H1 (cell line): ENCODE data around the gene SBNO2. TPM values are rescaled to one million over a fixed set of nuclear protein-coding genes. Genes with fewer than 3 reads are reported as not detected.

ENCODE experiments used
- CTCF ChIA-PET: fragments of 300-600 bp; sonication (Branson Sonifier 250); formaldehyde crosslinking; loops from one replicate; lab custom pipeline; 2021; ENCODE audit not compliant: partially characterized antibody; lab: Charles Lee
- POLR2A ChIA-PET: fragments of 300-600 bp; sonication (Branson Sonifier 250); formaldehyde crosslinking; loops from one replicate; lab custom pipeline; 2021; ENCODE audit warnings: inconsistent platforms; ENCODE audit not compliant: partially characterized antibody; lab: Charles Lee
- DNase-seq, 2 experiments: peaks; one replicate each; pipeline versions ENCODE4 v3.0.0 to v3.0.0-alpha.2; 2010 to 2022; ENCODE audit warnings: low spot score in 2 of 2, low read depth in 1 of 2, mixed read lengths in 1 of 2
- FAIRE-seq: peaks from 2 replicates; lab custom pipeline; 2011; peaks lifted over from hg19 to GRCh38; lab: Jason Lieb, UNC
- H2AFZ ChIP-seq: 2 replicates; pipeline ENCODE4 v1.8.1; 2012; ENCODE audit warnings: low read length, inconsistent platforms
- H2AK5ac ChIP-seq: 2 replicates; pipeline ENCODE4 v1.6.1; 2013; ENCODE audit warnings: low read depth, low read length
- H2BK120ac ChIP-seq: replicated peaks from 2 replicates; pipeline ENCODE3; 2013; ENCODE audit warnings: low read depth, low read length, inconsistent platforms
- H2BK12ac ChIP-seq: 2 replicates; pipeline ENCODE4 v1.6.1; 2013; ENCODE audit warnings: low read depth, low read length
- H2BK15ac ChIP-seq: 2 replicates; pipeline ENCODE4 v1.6.1; 2013; ENCODE audit warnings: low read length
- H2BK20ac ChIP-seq: 2 replicates; pipeline ENCODE4 v1.6.1; 2013; ENCODE audit warnings: low read length
- H2BK5ac ChIP-seq: 2 replicates; pipeline ENCODE4 v1.6.1; 2013; ENCODE audit warnings: low read depth, low read length
- H3K14ac ChIP-seq: 2 replicates; pipeline ENCODE4 v1.6.1; 2013; ENCODE audit warnings: inconsistent platforms; ENCODE audit not compliant: insufficient read length
- H3K18ac ChIP-seq: 2 replicates; pipeline ENCODE4 v1.6.1; 2013; ENCODE audit warnings: low read length; ENCODE audit errors: extremely low read depth
- H3K23ac ChIP-seq: 2 replicates; pipeline ENCODE4 v1.6.1; 2013; ENCODE audit warnings: inconsistent platforms; ENCODE audit not compliant: insufficient read length
- H3K23me2 ChIP-seq: 2 replicates; pipeline ENCODE4 v1.6.1; 2013; ENCODE audit warnings: low read depth, low read length
- H3K27ac ChIP-seq: 2 replicates; pipeline ENCODE4 v1.6.1; 2011; ENCODE audit warnings: low read depth, low read length, inconsistent platforms
- H3K27me3 ChIP-seq, 4 experiments: replicated peaks in 1 of 4; 1 replicate in 1 of 4; 2 replicates in 3 of 4; pipeline versions ENCODE4 v1.6.1 to v1.8.1; 2011 to 2013; ENCODE audit warnings: low read length in 3 of 4, mild to moderate bottlenecking in 3 of 4, inconsistent platforms in 2 of 4, mixed read lengths in 2 of 4, moderate library complexity in 1 of 4; ENCODE audit not compliant: control insufficient read depth in 3 of 4, insufficient read depth in 3 of 4; ENCODE audit errors: extremely low read depth in 1 of 4
- H3K36me3 ChIP-seq, 4 experiments: 2 replicates each; pipeline versions ENCODE4 v1.6.1 to v1.8.1; 2011 to 2013; ENCODE audit warnings: mild to moderate bottlenecking in 4 of 4, low read length in 3 of 4, moderate library complexity in 2 of 4, control low read depth in 1 of 4, inconsistent platforms in 1 of 4; ENCODE audit not compliant: insufficient read depth in 4 of 4, control insufficient read depth in 2 of 4
- H3K4ac ChIP-seq: replicated peaks from 2 replicates; pipeline ENCODE3; 2013; ENCODE audit warnings: low read length, low read depth, mixed read lengths, inconsistent platforms; ENCODE audit not compliant: insufficient read length
- H3K4me1 ChIP-seq, 4 experiments: replicated peaks in 1 of 4; 1 replicate in 1 of 4; 2 replicates in 3 of 4; pipeline versions ENCODE4 v1.6.1 to v1.8.1; 2011 to 2013; ENCODE audit warnings: low read length in 3 of 4, inconsistent platforms in 2 of 4, mixed read lengths in 1 of 4; ENCODE audit not compliant: insufficient read depth in 4 of 4, control insufficient read depth in 3 of 4
- H3K4me2 ChIP-seq, 2 experiments: 2 replicates each; pipeline versions ENCODE4 v1.6.1 to v1.8.1; 2011 to 2013; ENCODE audit warnings: low read depth in 2 of 2, low read length in 2 of 2, control low read depth in 1 of 2, inconsistent platforms in 1 of 2, mild to moderate bottlenecking in 1 of 2; ENCODE audit not compliant: insufficient read depth in 1 of 2
- H3K4me3 ChIP-seq, 4 experiments: fragments of 200-600, 300-600 bp in 1 of 4; sonication (generic), shearing (Covaris generic), sonication (Bioruptor Twin) in 1 of 4; 2 replicates each; pipeline versions ENCODE4 v1.5.1 to v1.8.1; 2011 to 2016; ENCODE audit warnings: low read length in 4 of 4, low read depth in 3 of 4, control low read depth in 2 of 4, inconsistent platforms in 2 of 4, mild to moderate bottlenecking in 2 of 4, mixed read lengths in 1 of 4, moderate library complexity in 1 of 4; ENCODE audit not compliant: insufficient read depth in 2 of 4; ENCODE audit errors: extremely low read depth in 1 of 4
- H3K56ac ChIP-seq: replicated peaks from 2 replicates; pipeline ENCODE3; 2013; ENCODE audit warnings: low read depth, mild to moderate bottlenecking, mixed read lengths, low read length, inconsistent platforms; ENCODE audit not compliant: insufficient read length
- H3K79me1 ChIP-seq: 2 replicates; pipeline ENCODE4 v1.6.1; 2013; ENCODE audit warnings: low read depth, low read length, control low read depth
- H3K79me2 ChIP-seq, 2 experiments: 2 replicates each; pipeline versions ENCODE4 v1.6.1 to v1.8.1; 2012 to 2013; ENCODE audit warnings: low read length in 2 of 2, mild to moderate bottlenecking in 2 of 2, inconsistent platforms in 1 of 2; ENCODE audit not compliant: insufficient read depth in 2 of 2, control insufficient read depth in 1 of 2
- H3K9ac ChIP-seq, 4 experiments: replicated peaks in 1 of 4; 1 replicate in 1 of 4; 2 replicates in 3 of 4; pipeline versions ENCODE4 v1.6.1 to v1.8.1; 2011 to 2013; ENCODE audit warnings: low read depth in 3 of 4, low read length in 3 of 4, control low read depth in 2 of 4, mild to moderate bottlenecking in 2 of 4, moderate library complexity in 2 of 4, inconsistent platforms in 1 of 4; ENCODE audit errors: extremely low read depth in 1 of 4
- H3K9me3 ChIP-seq, 2 experiments: 2 replicates each; pipeline versions ENCODE4 v1.6.1 to v1.8.1; 2012 to 2013; ENCODE audit warnings: mild to moderate bottlenecking in 2 of 2, moderate library complexity in 2 of 2, control low read depth in 1 of 2, inconsistent platforms in 1 of 2, low read depth in 1 of 2, low read length in 1 of 2, mixed read lengths in 1 of 2; ENCODE audit not compliant: insufficient read depth in 2 of 2
- H4K20me1 ChIP-seq, 2 experiments: replicated peaks in 1 of 2; 2 replicates each; pipeline versions ENCODE3 to v1.8.1; 2011 to 2013; ENCODE audit warnings: inconsistent platforms in 2 of 2, low read length in 2 of 2, mild to moderate bottlenecking in 1 of 2; ENCODE audit not compliant: insufficient read depth in 2 of 2, control insufficient read depth in 1 of 2
- H4K5ac ChIP-seq: 2 replicates; pipeline ENCODE4 v1.6.1; 2013; ENCODE audit warnings: low read length, low read depth, mixed read lengths, inconsistent platforms; ENCODE audit not compliant: insufficient read length
- H4K8ac ChIP-seq: 2 replicates; pipeline ENCODE4 v1.8.0; 2013; ENCODE audit warnings: mild to moderate bottlenecking, moderate library complexity, low read length, inconsistent platforms; ENCODE audit not compliant: insufficient read depth; ENCODE audit errors: extremely low read depth
- H4K91ac ChIP-seq: replicated peaks from 2 replicates; pipeline ENCODE3; 2013; ENCODE audit warnings: low read length, mixed read lengths, inconsistent platforms; ENCODE audit not compliant: insufficient read length
- CTBP2 ChIP-seq: IDR thresholded peaks from 2 replicates; pipeline ENCODE4 v1.7.0; 2011; ENCODE audit warnings: borderline replicate concordance, mild to moderate bottlenecking, moderate library complexity, mixed read lengths, low read length; ENCODE audit not compliant: insufficient read depth, insufficient read length
- JUND ChIP-seq: IDR thresholded peaks from 2 replicates; pipeline ENCODE4 v1.6.1; 2011; ENCODE audit warnings: mild to moderate bottlenecking, improper control_type of control experiment, low read length
- RAD21 ChIP-seq, 2 experiments: IDR thresholded peaks in 1 of 2; conservative IDR thresholded peaks in 1 of 2; 2 replicates each; pipeline ENCODE4 v1.6.1; 2011; ENCODE audit warnings: low read depth in 2 of 2, low read length in 2 of 2, improper control_type of control experiment in 1 of 2, inconsistent platforms in 1 of 2, mild to moderate bottlenecking in 1 of 2, moderate library complexity in 1 of 2
- RBBP5 ChIP-seq: IDR thresholded peaks from 2 replicates; pipeline ENCODE4 v1.7.1; 2012; ENCODE audit warnings: low read depth, mild to moderate bottlenecking, inconsistent platforms, low read length, moderate library complexity, borderline replicate concordance
- SAP30 ChIP-seq: fragments of 300-600 bp; sonication (generic); IDR thresholded peaks from 2 replicates; pipeline ENCODE4 v1.7.1; 2012; ENCODE audit warnings: low read length, moderate library complexity, mild to moderate bottlenecking, inconsistent platforms; ENCODE audit not compliant: insufficient read depth, insufficient replicate concordance
- WGBS, 2 experiments: shearing (Covaris generic) in 1 of 2; methylation state at CpG; one replicate each; pipeline versions ENCODE4 v1.1.6 to v1.1.7; 2013 to 2015; ENCODE audit warnings: low lambda C conversion rate in 2 of 2, mixed read lengths in 2 of 2, inconsistent platforms in 1 of 2, low coverage in 1 of 2, missing lambda C conversion rate in 1 of 2; ENCODE audit not compliant: insufficient replicate concordance in 2 of 2, insufficient coverage in 1 of 2, insufficient read length in 1 of 2; ENCODE audit errors: extremely low coverage in 1 of 2, missing lambda C conversion rate in 1 of 2; 5-methylcytosine and 5-hydroxymethylcytosine counted together
- polyA plus RNA-seq, 7 experiments: library from polyadenylated mRNA; depleted of rRNA in 3 of 7; stranded (reverse) in 5 of 7; unstranded in 2 of 7; fragments of >200 nt in 5 of 7; fragments of 200-250 nt in 2 of 7; gene quantifications; 1 replicate in 5 of 7; 2 replicates in 1 of 7; 4 replicates in 1 of 7; pipeline versions ENCODE4 v1.2.1 to v1.2.3, GENCODE V29; 2011 to 2013; ENCODE audit warnings: missing spikeins in 2 of 7, mixed read lengths in 2 of 7
- total RNA-seq: library from RNA; stranded (reverse); fragmentation: NEBNext Ultra II Directional; extraction: Animal tissue kit (Norgen Biotek cat#: 25700); gene quantifications from 2 replicates; pipeline ENCODE4 v1.2.1, GENCODE V29; 2021

The SBNO2 gene
- total and polyA plus RNA-seq, 2 of the 8 experiments (the other 6 are each of a cell fraction or from before 2014, with no cell fraction given) = 12.2 to 31.4 TPM

GRCh38 chr19:1093811-1094553 lies 80.1 kb downstream of the SBNO2 start:
- H3K4me3 ChIP-seq = peak overlapping the region; percentile 64 to 95 (median 91); a peak in 7 of 8 replicates
- H2AFZ ChIP-seq = no peak overlapping the region
- no peak overlapping the region for H4K5ac ChIP-seq
- no peaks in the 10 kb centered on the region for H3K9me3 ChIP-seq
- peaks cover 0 to 8% (median 5%) of the 10 kb centered on the region in 4 experiments; a peak in 4 of 7 replicates for H3K4me1 ChIP-seq
- no peak overlapping the region for H3K18ac ChIP-seq
- H2BK5ac ChIP-seq = no peak overlapping the region
- ChIA-PET CTCF (interaction anchor here (0.6 to 2.0 kb wide), 9 partner anchors 8 to 350 kb away, joined by 3 to 7 read pairs (median 4); no protein-coding TSS in a partner anchor), POLR2A (interaction anchor here (0.6 to 4.9 kb wide), 10 partner anchors 10 to 175 kb away, joined by 3 to 93 read pairs (median 4); partner anchors contain the start of genes CIRBP, CNN2 and GPX4)
- peaks cover 8 to 19% of the 10 kb centered on the region in 2 experiments for H3K79me2 ChIP-seq
- H2BK15ac ChIP-seq = no peak overlapping the region
- H2BK12ac ChIP-seq = no peak overlapping the region
- DNase-seq (no peak), FAIRE-seq (no peak)
- no peak overlapping the region for H2BK20ac ChIP-seq
- peak overlapping the region; percentile 18; the same call in 1 of the 2 replicates for H4K8ac ChIP-seq
- no peak overlapping the region for H4K91ac ChIP-seq
- H4K20me1 ChIP-seq = peaks cover 8 to 11% of the 10 kb centered on the region in 2 experiments
- no peak overlapping the region for H2AK5ac ChIP-seq
- H3K79me1 ChIP-seq = peaks cover 10% of the 10 kb centered on the region; the same call in 1 of the 2 replicates
- peaks cover 0 to 2% (median 0%) of the 10 kb centered on the region in 4 experiments; a peak in 1 of 7 replicates for H3K27me3 ChIP-seq
- WGBS, 2 experiments = 90% methylated on average over 30 of the region's 32 CpGs; no CpG with 5 or more reads in 1 of the 2 experiments
- peaks cover 5% of the 10 kb centered on the region for H3K23me2 ChIP-seq
- no peak overlapping the region for H2BK120ac ChIP-seq
- H3K27ac ChIP-seq = no peak overlapping the region
- peaks cover 4 to 29% (median 14%) of the 10 kb centered on the region in 4 experiments; a peak in 7 of 8 replicates for H3K36me3 ChIP-seq
- H3K4ac ChIP-seq = no peak overlapping the region
- H3K56ac ChIP-seq = no peak overlapping the region
- peak overlapping the region; percentile 41 to 90 (median 86); a peak in 6 of 7 replicates for H3K9ac ChIP-seq
- H3K4me2 ChIP-seq = peak overlapping the region; percentile 60 to 98
- H3K14ac ChIP-seq = no peak overlapping the region
- H3K23ac ChIP-seq = no peak overlapping the region
- TF ChIP-seq JUND (no peak), SAP30 (no peak), RAD21 (IDR thresholded peaks at IDR 0.05 in 1 of 2, conservative IDR thresholded peaks at IDR 0.05 in 1 of 2; ENCODE audit: low read depth in 2 of 2, low read length in 2 of 2) (no peak), RBBP5 (no peak), CTBP2 (no peak)
